ENCODE data around the gene COL8A2.
A peak's percentile ranks its signal among the peaks of the same experiment; 100 is the strongest.

The COL8A2 gene

DNA sequence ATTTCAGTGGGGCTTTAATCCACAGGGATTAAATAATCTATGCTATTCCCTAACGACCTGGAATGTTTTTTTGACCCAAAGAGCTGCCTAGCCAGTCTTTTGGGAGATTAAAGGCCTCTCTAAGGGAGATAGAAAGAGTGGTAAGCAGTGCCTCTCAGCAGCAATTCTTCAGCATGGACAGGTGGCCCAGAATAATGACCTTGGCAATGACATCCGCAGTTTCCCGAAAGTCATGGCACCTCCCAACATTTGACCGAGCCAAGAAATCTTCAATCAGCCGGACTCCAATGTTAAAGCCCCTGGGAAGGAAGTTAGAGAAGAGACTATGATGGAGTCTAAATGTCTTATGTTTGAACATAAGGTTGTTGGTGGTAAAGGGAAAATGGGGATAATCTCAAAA lies 14.5 kb upstream of the COL8A2 start:
- DNase-seq: no peak
- intact Hi-C loops (cut with DNase I): no loop called here

DNA sequence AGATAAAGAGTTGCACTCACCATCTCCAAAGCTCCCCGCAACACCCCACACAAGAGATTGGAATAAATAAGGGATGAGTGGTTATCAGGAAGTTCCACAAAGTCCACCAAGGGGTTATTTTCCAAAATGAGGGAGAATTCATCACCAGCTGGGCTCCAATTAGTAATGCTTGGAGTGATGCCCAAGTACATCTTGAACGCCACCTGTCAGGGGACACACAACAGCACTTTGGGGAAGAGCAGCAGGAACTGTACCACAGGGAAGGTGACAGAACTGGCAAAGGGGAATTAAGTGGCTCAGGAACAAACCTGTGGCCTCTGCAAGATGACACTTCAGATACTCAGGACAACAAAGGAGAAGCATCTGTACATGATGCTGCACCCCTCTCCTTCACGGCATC lies 12.8 kb upstream of the COL8A2 start:
- intact Hi-C loops (cut with DNase I): no loop called here

DNA sequence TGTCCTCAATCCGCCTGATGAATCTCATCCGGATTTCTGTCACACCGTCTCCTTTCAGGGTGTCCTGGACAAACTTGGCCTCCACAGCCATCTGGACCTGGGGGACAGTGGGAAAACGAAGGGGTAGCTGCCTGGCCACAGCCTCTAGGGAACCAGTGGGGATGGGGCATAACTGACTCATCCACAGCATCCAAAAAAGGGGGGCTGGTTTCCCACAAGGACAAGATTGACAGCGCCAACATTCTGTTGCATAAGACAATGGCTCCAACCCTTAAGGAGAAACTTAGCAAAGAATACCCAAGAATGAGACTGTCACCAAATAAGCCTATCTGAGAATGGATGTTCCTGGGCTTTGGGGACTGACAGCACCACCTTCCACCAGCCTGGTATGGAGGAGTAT lies 12.2 kb upstream of the COL8A2 start:
- DNase-seq: peak in 1 of 10 donors; percentile 49
- intact Hi-C loops (cut with DNase I): no loop called here

More for the DNA sequence above, 12.8 kb upstream of the COL8A2 start:
- DNase-seq: no peak

DNA sequence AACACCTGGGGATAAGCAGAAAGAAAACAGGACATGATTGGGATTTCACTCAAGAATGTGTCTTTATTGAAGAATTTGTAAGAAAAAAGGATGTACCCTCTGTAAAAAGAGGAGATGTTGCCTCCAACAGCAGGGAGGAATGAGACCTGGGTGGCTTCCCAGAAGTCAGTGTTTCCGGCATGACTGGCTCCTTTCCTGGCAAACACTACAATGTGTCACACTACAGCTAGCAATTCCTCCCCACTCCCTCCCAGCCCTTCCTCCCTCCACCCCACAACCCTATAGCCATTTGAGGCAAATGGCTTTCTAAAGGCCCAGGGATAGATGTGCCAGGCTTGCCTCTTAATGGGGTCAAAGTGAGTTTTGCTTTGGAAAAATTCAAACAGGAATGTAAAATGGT lies 11.5 kb upstream of the COL8A2 start:
- peak in 2 of 10 donors; percentile 34 to 67 for DNase-seq
- intact Hi-C loops (cut with DNase I): no loop called here

DNA sequence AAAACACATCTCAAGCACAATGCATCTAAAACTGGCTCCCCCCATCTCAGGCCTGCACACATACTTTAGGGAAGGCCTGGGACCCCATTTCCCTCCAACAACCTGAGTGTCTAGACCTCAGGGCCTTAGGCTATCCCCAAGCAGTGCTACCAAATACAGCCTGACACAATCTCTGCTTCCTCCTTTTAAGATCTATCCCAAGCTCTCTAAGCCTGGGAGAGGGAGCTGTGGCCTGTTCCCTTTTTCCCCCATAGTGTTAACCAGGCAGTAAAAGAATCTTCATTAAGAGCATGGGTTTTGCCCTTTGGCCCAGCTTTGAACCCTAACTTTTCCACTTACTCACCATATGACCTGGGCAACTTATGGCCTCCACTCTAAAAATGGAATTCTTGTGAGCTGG lies 10.8 kb upstream of the COL8A2 start:
- intact Hi-C loops (cut with DNase I): no loop called here
- no peak for DNase-seq

DNA sequence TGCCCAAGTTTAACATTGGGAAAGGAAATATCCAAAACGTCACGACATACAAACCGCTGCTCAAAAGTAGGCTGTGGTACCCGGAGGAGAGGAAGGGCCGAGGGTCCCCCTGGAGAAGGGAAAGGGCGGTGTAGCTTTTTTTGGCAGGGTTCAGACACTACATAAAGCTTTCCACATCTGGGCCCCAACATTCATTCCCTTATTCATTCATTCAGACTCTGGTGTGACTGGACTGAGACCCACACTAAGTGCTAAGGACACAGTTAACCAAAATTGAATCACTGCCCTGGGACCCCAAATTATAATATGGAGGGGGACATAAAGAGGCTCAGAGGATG lies 10.3 kb upstream of the COL8A2 start:
- intact Hi-C loops (cut with DNase I): no loop called here
- DNase-seq: no peak

DNA sequence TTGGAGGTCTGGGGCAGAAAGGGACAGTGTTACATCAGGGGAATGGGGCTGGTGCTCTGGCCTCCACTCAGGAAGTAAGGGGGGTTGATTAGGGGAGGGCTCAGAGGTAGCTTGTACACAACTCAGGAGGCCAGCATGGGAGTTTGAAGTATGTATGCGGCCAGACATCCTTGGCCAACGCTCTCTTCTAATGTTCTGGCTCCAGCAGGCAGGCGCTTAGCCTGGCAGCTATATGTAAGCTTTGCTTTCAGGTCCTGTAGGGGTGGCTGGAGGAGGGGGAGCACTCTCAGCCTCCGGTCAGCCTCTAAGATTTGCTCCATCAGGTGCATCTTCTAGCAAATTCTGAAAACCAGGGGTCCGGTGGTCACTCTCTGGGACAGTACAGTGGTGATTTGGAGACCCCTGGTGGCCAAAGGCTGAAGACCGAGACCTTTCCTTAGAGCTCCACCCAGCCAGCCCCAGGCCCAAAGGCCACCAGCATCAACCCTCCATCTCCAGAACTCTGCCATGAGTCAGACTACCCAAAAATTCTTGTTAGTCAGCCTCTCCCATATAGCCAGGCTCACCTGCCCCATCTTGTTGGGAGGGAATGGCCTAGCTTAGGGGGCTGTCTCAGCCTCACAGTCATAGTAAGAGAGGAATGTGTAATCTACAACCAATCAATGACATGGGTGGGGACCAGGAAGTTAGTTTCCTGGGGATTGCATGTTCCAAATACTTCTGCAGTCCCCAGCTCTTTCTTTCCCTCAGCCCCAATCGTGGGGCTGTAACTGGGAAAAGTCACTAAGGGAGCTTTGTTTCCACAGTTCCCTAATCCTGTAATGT lies 9.7 kb upstream of the COL8A2 start:
- intact Hi-C loops (cut with DNase I): loop anchor here (1.0 kb wide), 1 partner anchor 35 kb away; no protein-coding TSS in a partner anchor
- DNase-seq: peak in 5 of 10 donors; percentile 56 to 87 (median 67)

DNA sequence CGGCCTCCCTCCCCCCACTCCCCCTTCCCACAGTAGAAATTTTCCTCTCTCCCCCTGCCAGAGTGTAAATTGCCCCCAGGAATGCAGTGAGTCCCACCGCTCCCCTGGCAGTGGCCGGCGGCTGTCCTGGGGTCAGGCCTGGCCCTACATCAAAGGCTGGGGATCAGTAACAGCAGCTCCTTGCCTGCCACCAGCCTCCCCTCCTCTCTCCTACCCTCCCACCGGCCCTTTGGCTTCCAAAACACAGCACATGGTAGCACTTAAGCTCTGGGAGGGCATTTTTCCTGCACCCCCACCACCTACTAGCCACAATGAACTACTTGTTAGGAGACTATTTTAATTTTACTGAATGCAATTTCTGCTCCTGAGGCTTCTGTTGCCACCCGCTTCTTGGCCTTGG lies 9.0 kb upstream of the COL8A2 start:
- DNase-seq: peak in 2 of 10 donors; percentile 30 to 39
- intact Hi-C loops (cut with DNase I): loop anchor here (1.0 kb wide), 1 partner anchor 35 kb away; no protein-coding TSS in a partner anchor

DNA sequence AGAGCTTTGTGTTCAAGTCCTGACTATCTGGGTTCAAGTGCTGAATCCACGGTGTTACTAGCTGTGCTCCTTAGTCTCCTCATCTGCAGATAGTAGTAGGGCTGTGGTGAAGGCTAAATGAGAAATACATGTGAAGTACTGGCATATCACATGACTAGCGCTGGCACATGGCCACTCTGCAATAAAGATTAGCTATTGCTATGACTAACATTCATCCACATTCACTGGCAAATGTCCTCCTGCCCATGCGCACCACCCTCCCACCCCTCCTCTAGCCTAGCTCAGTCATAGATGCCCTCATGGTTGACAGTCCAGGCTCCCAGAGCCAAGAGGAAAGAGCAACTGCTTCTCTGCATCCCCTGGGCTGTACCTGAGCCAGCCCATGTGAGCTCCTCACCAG lies 8.5 kb upstream of the COL8A2 start:
- peak in 4 of 10 donors; percentile 49 to 86 (median 61) for DNase-seq
- intact Hi-C loops (cut with DNase I): no loop called here

DNA sequence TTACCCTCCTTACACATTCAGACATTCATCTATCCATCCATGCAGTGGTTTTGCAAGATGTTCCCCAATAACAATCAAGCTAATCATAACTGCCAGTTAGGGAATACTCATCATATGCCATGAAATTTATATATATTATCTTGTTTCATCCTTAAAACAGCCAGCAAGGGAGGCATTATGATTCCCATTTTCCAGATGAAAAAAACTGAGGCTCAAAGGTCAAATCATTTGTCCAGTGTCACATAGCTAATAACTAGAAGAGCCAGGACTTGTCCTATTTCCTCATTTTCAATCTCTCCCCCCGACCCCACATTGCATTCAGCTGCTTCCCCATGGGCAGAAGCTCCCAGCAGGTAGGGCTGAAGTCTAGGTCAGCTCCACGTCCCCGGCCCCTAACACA lies 7.0 kb upstream of the COL8A2 start:
- DNase-seq: peak in 1 of 10 donors; percentile 44
- intact Hi-C loops (cut with DNase I): no loop called here

DNA sequence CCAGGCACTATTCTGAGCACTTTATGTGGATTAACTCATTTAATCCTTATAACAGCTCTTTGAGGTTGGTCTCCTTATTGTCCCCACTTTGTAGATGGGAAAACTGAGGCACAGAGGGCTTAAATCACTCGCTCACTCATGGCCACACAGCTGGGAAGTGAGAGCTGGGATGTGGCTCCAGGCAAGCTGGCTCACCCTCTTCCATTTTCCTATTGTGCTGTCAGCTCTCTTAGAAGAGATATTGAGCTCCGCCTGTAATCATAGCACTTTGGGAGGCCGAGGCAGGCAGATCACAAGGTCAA lies 3.8 kb upstream of the COL8A2 start:
- intact Hi-C loops (cut with DNase I): no loop called here
- no peak for DNase-seq

DNA sequence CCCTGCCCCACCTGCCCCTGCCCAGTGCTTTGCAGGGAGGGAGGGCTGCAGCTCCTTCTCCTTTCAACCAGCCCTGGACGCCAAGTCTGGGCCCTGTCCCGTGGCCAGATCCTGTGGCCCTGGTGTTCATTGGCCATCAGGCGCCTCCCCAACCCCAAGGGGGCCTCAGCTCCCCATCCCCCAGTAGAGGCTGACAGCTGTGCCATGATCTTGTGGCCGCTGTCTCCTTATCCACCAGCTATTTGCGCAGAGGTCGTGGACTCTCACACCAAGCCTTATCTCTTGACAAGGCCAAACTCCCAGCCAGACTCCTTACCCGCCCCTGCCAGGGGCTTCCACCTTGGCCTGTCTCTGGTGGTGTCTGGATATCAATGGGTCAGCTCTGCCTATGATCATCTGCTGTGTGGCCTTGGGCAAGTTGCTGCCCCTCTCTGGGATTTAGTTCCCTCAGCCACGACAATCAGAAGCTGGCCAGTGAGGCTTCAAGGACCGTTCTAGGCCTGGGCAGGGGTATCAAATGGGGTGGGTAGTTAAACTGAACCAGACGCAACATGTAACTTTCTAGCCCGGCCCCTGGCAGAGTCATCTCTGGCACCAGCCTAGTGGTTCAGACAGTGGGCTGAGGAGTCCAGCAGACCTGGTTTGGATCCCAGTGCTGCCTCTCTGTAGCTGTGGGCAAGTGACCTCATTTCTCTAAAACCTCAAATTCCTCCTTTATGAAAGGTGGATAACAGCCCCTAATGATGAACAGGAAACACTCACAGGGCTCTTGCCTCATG lies 3.3 kb upstream of the COL8A2 start:
- intact Hi-C loops (cut with DNase I): no loop called here
- peak in 1 of 10 donors; percentile 21 for DNase-seq

DNA sequence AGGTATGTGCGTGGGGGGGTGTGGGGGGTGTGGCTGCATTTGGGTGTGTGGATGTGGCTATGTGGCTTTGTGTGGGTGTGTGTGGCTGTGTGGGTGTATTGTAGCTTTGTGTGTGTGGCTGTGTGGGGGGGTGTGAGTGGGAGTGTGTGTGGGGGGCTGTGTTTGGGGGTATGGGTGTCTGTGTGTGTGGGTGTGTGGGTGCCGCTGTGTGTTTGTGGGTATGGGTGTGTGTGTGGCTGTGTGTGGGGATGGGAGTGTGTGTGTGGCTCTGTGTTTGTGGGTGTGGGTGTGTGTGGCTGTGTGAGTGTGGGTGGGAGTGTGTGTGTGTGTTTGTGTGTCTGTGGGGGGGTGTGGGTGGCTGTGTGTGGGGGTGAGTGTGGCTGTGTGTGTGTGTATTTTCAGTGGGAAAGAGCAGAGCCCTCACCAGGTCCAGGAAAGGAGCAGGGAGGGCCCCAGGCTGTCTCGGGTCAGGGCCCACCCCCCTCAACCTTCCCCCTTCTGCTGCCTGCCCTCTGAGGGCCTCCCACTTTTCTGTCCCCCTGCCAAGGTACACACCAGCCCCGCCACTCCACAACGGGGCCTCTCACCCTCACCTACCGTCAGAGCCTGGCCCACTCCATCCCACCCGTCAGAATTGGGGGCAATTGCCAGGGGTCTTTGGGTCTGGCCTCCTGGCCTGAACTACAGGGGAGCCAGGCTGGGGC lies 1.9 kb upstream of the COL8A2 start:
- intact Hi-C loops (cut with DNase I): no loop called here
- DNase-seq: no peak

DNA sequence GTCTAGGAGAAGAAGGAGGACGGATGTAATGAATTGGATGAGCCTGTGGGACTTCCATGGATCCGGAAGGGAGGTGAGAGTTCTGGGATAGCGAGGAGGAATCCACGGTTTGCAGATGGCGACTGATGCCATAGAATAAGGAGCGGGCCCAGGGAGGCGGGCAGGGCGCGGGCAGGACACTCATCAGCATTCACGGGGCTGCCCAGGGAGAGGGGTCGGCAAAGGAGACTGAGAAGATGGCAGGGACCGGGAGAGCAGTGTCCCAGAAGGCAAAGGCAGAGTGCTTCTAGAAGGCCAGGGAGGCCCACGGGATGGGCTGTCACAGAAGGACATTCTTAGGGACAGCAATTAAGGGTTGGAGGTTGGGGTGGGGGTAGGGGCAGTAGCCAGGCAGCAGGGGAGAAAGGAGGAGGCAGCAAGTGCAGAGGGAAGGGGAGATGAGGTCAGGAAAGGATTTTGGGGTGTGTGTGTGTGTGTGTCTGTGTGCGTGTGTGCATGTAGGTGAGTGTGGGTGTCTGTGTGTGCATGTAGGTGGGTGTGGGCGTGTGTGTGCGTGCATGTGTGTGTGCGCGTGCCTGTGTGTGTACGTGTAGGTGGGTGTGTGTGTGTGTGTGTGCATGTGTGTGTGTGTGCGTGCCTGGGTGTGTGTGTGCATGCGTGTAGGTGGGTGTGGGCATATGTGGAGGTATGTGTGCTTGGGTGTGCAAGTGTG lies 1.1 kb upstream of the COL8A2 start:
- no peak for DNase-seq
- intact Hi-C loops (cut with DNase I): no loop called here

DNA sequence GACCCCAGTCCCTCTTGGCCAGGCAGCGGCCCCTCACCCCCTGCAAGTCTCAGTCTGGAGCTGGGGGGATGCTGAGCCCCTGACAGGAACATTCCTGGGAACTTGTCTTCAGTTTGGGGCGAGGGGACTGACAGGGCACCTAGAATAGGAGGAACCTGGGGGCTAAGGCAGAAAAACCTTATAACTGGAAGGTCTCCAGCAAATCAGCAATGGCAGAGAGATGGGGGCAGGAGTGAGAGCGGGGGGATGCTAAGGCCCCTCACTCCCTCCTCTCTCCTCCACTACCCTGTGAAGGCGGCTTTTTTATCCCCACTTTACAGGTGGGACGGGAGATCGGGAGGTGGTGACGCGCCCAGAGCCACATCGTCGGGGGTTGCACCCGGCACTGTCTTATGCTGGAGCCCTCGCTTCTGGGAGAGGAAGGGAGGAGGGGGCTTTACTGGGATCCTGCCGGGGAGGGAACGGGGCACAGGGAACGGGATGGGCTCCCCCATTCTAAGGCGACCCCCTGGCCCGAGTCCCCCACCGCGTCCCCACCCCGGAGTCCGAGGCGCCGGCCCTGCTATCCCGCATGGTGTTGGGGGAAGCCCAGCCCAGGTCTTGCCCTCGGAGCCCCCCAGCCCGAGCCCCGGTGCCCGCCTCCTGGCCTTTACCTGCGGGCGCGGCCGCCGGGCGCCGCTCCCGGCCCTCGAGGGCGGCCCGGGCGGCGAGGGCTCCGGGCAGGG lies 456 bp downstream of the COL8A2 start:
- no peak for DNase-seq
- intact Hi-C loops (cut with DNase I): no loop called here

DNA sequence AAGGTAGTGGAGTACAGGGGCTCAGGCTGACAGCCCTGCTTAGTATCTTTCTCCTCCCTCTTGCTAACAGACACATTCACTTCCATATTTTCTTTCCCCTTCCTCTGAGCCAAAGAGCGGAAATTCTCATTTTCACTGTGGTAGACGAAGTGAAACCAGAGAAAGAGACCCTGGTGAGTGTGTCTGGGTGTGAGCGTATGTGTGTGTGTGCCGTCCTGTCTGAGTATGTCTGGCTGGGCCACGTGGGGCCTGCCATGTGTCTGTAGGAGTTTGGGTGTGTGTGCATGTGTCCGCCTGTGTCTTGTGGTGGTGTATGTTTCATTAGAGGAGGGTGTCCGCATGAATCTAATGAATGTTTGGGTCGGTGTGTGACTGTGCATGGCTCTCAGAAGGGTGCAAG lies 1.7 kb downstream of the COL8A2 start:
- peak in 1 of 10 donors; percentile 8 for DNase-seq
- intact Hi-C loops (cut with DNase I): no loop called here

DNA sequence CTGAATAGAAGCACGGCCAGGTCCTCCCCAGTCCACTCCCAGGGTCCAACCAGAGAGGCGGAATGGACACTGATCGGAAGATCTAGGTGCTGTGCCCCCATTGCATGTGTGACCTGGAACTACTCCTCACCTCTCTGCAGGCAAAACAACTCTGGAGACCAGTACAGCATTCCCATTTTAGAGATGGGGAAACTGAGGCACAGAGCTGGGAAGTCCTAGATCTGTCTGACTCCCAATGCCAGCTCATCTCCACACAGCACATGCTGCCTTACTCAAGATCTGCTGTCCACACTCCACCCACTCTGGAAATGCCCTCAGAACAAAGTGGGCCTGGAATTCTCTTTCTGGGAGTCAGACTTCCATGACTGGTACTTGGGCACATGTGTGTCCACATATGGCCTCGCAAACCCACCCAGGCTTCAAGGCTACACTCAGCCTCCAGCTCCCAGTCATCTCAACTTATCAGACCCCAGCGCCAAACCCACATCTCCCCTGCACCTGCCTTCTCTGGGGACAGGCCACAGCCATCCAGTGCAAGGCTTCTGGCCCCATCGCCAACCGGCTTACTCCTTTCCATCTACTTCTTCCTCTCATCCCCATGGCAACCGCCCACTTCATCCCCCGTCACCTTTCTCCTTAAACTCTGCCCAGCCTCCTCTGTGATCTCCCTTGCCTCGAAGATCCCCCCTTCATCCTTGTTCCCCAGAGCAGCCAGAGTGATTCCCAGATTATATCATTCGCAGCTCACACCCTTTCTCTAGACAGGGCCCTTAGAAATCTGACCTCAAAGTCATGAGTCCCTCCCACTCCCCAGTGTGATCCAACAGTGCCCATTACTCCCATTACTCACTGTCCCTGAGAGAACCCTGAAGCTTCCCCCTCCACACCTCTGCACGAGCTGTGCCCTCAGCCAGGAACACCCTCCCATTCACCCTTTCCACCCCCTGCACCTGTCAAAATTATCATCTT lies 2.7 kb downstream of the COL8A2 start:
- intact Hi-C loops (cut with DNase I): no loop called here
- no peak for DNase-seq

DNA sequence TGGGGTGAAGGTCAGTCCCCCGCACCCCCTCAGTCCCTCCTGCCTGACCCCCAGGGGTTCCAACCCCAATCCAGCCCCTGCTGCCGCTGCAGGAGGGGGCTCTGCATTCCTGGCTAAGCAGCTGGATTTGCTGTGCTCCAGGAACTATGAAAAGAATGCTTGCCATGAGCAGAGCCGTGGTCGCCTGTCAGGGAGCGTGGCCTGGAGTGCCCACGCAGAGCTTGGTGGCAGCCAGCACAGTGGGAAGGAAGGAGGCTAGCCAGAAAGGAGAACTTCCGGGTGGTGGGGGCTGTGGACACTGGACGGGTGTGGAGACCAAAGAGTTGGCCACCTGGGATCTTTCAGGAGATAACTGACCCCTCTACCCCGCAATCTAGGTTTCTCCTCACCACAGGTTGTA lies 5.6 kb downstream of the COL8A2 start:
- intact Hi-C loops (cut with DNase I): no loop called here
- DNase-seq: no peak
